Uterus (tissue), 2 donors: ENCODE measurements around the gene PDZD8.

Experiments
- POLR2A ChIP-seq, 2 donors: fragments of 450-650 bp; IDR thresholded peaks; one replicate each; pipeline ENCODE4 v1.6.1; 2016; ENCODE audit warnings: antibody characterized with exemption in 2 of 2, mild to moderate bottlenecking in 1 of 2, moderate library complexity in 1 of 2
- TF ChIP-seq, protein P1 (sequence below), 4 experiments: fragments of 200-600 bp in 2 of 4; fragments of 450-650 bp in 2 of 4; sonication (generic) in 2 of 4; IDR thresholded peaks; one replicate each; pipeline ENCODE4 v1.5.1; 2016 to 2019; ENCODE audit warnings: antibody characterized with exemption in 4 of 4, mild to moderate bottlenecking in 2 of 4, moderate library complexity in 1 of 4

DNA sequence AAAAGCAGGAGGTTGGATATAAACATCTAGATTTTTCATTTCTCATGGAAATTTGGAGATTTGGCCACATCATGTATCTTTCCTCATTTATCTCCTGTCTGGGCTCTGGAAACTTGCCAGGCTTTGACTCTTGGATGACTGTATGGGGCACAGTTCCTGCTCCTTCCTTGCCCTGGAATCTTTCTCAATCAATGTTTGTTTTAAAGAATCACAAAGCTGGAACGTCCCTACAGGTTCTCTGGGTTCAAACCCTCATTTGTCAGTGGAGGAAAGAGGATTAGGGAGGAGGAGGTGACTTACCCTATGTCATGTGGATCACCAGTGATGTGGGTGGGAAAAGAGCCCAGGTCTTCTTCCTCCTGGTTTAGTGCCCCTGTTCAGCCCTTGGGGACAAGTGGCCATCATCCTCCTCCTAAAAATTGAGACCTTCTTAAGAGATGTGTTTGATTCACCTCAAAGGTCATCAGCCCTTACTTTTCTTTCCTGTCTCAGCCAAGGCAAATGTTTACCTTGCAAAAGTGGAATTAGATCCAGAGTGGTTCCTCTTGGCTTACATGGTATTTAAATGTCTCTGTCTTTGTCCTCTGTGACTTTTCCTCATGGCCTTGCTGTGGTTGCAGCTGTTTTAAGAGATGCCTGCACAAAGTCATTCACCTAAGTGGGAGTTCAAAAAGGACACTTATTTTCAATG is 38.8 kb upstream of the PDZD8 start:
- TF ChIP-seq, protein P1, sequence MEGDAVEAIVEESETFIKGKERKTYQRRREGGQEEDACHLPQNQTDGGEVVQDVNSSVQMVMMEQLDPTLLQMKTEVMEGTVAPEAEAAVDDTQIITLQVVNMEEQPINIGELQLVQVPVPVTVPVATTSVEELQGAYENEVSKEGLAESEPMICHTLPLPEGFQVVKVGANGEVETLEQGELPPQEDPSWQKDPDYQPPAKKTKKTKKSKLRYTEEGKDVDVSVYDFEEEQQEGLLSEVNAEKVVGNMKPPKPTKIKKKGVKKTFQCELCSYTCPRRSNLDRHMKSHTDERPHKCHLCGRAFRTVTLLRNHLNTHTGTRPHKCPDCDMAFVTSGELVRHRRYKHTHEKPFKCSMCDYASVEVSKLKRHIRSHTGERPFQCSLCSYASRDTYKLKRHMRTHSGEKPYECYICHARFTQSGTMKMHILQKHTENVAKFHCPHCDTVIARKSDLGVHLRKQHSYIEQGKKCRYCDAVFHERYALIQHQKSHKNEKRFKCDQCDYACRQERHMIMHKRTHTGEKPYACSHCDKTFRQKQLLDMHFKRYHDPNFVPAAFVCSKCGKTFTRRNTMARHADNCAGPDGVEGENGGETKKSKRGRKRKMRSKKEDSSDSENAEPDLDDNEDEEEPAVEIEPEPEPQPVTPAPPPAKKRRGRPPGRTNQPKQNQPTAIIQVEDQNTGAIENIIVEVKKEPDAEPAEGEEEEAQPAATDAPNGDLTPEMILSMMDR (IDR thresholded peaks at IDR 0.05): no peak
- no peak for TF ChIP-seq POLR2A (IDR thresholded peaks at IDR 0.05)
